HK-2 (cell line): ENCODE measurements around the gene METAP2.
"Not testable (repeated sequence)": the region's sequence is repeated elsewhere in the genome, so short reads cannot be mapped to it uniquely, and the experiment has no call there.

Source experiments
- DNase-seq: peaks from one replicate; pipeline ENCODE4 v3.0.0-alpha.2; 2018; ENCODE audit not compliant: unreplicated experiment

The METAP2 gene

GRCh38 chr12:95473884-95474659 lies at the start of gene METAP2:
TSS of gene METAP2 (plus strand) at chr12:95474152. CDS start at chr12:95474180, 28 bp downstream.
- DNase-seq = peak; percentile 97

- no peak for DNase-seq
These were observed 49.5 kb upstream of the METAP2 start for GRCh38 chr12:95424271-95424994.

GRCh38 chr12:95429172-95429510 lies 44.8 kb upstream of the METAP2 start:
- no peak for DNase-seq

- DNase-seq = no peak
These were observed 42.8 kb upstream of the METAP2 start for GRCh38 chr12:95431120-95431519.

- DNase-seq = no peak
These were observed 38.6 kb upstream of the METAP2 start for GRCh38 chr12:95435355-95435754.

GRCh38 chr12:95437565-95437964 lies 36.4 kb upstream of the METAP2 start:
- DNase-seq = no peak

GRCh38 chr12:95439461-95440230 lies 34.3 kb upstream of the METAP2 start:
- DNase-seq = no peak

GRCh38 chr12:95440401-95440800 lies 33.6 kb upstream of the METAP2 start:
- DNase-seq = no peak

- no peak for DNase-seq
These were observed 30.5 kb upstream of the METAP2 start for GRCh38 chr12:95443459-95443858.

- not testable (repeated sequence) for DNase-seq
These were observed 28.9 kb upstream of the METAP2 start for GRCh38 chr12:95445099-95445498.

- no peak for DNase-seq
These were observed 28.0 kb upstream of the METAP2 start for GRCh38 chr12:95445884-95446505.

- DNase-seq = no peak
These were observed 27.4 kb upstream of the METAP2 start for GRCh38 chr12:95446506-95446900.

GRCh38 chr12:95449656-95450055 lies 24.3 kb upstream of the METAP2 start:
- DNase-seq = not testable (repeated sequence)

GRCh38 chr12:95452501-95452900 lies 21.5 kb upstream of the METAP2 start:
- DNase-seq = not testable (repeated sequence)

GRCh38 chr12:95453881-95454280 lies 20.1 kb upstream of the METAP2 start:
- DNase-seq = not testable (repeated sequence)

GRCh38 chr12:95454780-95455215 lies 19.2 kb upstream of the METAP2 start:
- DNase-seq = not testable (repeated sequence)

- not testable (repeated sequence) for DNase-seq
These were observed 16.3 kb upstream of the METAP2 start for GRCh38 chr12:95457605-95458004.

- no peak for DNase-seq
These were observed 15.2 kb upstream of the METAP2 start for GRCh38 chr12:95458761-95459160.

- no peak for DNase-seq
These were observed 14.6 kb upstream of the METAP2 start for GRCh38 chr12:95459310-95459709.

GRCh38 chr12:95460105-95460504 lies 13.8 kb upstream of the METAP2 start:
- no peak for DNase-seq

- no peak for DNase-seq
These were observed 13.1 kb upstream of the METAP2 start for GRCh38 chr12:95460896-95461295.

GRCh38 chr12:95462081-95462480 lies 11.9 kb upstream of the METAP2 start:
- DNase-seq = no peak
